G401.6 (cell line): ENCODE data around the gene HELQ.
A peak's percentile ranks its signal among the peaks of the same experiment; 100 is the strongest.
"Not testable (repeated sequence)": the region's sequence is repeated elsewhere in the genome, so short reads cannot be mapped to it uniquely, and the experiment has no call there.

Experiments
- FAIRE-seq: peaks from 2 replicates; lab custom pipeline; 2012; peaks lifted over from hg19 to GRCh38; lab: Jason Lieb, UNC

HELQ gene, protein sequence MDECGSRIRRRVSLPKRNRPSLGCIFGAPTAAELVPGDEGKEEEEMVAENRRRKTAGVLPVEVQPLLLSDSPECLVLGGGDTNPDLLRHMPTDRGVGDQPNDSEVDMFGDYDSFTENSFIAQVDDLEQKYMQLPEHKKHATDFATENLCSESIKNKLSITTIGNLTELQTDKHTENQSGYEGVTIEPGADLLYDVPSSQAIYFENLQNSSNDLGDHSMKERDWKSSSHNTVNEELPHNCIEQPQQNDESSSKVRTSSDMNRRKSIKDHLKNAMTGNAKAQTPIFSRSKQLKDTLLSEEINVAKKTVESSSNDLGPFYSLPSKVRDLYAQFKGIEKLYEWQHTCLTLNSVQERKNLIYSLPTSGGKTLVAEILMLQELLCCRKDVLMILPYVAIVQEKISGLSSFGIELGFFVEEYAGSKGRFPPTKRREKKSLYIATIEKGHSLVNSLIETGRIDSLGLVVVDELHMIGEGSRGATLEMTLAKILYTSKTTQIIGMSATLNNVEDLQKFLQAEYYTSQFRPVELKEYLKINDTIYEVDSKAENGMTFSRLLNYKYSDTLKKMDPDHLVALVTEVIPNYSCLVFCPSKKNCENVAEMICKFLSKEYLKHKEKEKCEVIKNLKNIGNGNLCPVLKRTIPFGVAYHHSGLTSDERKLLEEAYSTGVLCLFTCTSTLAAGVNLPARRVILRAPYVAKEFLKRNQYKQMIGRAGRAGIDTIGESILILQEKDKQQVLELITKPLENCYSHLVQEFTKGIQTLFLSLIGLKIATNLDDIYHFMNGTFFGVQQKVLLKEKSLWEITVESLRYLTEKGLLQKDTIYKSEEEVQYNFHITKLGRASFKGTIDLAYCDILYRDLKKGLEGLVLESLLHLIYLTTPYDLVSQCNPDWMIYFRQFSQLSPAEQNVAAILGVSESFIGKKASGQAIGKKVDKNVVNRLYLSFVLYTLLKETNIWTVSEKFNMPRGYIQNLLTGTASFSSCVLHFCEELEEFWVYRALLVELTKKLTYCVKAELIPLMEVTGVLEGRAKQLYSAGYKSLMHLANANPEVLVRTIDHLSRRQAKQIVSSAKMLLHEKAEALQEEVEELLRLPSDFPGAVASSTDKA

GRCh38 chr4:83455281-83456183 lies at the start of gene HELQ, which contains the start of gene MRPS18C:
Gene HELQ (minus strand): TSS chr4:83455823. CDS start chr4:83455693, 130 bp downstream.
Gene MRPS18C (plus strand): TSS chr4:83456058. CDS start chr4:83456078, 20 bp downstream.
- peak; percentile 88 for FAIRE-seq

- FAIRE-seq: no peak
Measured at GRCh38 chr4:83504996-83505395, 49.4 kb upstream of the HELQ start.

GRCh38 chr4:83504503-83504902 lies 48.9 kb upstream of the HELQ start:
- FAIRE-seq: no peak

DNA sequence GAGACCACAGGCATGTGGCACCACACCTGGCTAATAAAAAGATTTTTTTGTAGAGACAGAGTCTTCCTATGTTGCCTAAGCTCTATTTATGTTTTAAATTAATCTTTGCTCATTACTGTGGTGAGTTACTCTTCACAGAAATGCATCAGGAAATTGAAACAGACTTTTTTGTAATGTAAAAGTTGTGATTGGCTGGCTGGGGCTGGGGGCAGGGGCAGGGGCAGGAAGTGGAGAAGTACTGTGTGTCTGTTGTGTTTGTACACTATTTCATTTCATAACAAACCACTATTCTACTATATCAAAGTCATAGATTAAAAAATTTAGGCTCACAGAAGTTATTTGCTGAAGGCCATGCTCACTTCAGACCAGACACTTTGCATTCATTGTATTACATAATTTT lies 48.4 kb upstream of the HELQ start:
- no peak for FAIRE-seq

DNA sequence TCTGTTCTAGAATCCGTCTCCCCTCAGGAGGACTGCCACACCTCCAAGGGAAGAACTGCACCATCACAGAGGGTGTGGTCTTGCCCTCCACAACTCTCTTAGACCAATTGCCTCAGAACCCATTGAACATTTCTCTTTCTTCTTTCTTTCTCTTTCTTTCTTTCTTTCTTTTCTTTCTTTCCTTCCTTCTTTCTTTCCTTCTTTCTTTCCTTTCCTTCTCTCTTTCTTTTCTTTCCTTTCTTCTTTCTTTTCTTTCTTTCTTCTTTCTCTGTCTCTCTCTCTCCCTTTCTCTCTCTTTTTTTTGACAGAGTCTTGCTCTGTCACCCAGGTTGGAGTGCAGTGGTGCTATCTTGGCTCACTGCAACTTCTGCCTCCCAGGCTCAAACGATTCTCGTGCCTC lies 46.0 kb upstream of the HELQ start:
- not testable (repeated sequence) for FAIRE-seq

- FAIRE-seq: no peak
Measured at GRCh38 chr4:83498187-83498586, 42.6 kb upstream of the HELQ start.

DNA sequence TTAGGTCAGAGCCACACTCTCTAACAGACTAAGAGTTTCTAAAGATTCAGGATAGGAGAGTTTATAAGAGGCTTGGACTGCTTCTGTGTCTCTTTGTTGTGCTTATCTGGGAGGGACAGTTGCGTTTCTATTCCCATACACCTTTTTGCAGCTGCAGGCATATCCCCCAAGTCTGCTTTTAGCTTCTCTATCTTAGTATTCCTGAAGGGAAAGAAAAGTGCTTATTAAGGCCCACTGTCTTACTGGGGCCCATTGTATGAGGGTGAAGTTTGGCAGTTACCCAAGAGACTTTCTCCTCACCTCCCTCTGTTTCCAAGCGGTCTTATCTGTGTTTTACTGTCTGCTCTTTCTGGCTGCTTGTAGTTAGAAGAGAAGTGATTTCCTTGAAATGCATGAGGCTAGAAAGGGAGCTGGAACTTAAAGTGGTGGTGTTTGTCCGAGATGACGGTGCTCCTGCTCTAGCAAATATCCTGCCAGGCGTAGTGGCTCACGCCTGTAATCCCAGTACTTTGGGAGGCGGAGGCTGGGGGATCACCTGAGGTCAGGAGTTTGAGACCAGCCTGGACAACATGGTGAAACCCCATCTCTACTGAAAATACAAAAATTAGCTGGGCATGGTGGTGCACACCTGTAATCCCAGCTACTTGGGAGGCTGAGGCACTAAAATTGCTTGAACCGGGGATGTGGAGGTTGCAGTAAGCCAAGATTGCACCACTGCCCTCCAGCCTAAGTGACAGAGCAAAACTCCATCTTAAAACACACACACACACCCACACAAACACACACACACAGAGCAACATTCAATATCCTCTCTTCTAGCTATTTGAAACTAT lies 40.7 kb upstream of the HELQ start:
- FAIRE-seq: not testable (repeated sequence)

DNA sequence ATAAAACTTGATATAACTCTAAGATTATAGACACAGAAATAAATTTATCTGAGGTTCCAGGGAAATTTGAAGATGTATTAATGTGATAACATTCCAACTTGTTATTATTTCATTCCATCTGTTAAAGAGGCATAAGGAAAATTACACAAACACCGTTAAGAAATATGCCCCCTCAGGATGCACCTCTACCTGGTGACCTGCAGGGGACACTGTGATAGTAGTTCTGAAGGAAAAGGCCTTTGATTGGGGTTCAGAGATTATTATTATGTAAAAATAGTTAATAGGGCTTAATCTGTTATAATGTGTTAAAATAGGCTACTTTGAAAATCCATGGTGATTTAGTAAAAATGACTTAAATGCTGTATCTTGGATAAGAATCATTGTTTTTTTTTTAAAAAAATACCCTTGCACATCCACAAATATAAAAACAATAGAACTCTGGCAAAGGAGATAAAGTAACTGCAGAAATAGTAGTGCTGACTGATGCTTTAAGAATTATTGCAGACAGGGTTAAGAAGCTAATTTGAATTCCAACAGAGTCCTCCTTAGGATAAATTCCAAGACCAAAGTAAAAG lies 35.3 kb upstream of the HELQ start:
- FAIRE-seq: peak; percentile 96

DNA sequence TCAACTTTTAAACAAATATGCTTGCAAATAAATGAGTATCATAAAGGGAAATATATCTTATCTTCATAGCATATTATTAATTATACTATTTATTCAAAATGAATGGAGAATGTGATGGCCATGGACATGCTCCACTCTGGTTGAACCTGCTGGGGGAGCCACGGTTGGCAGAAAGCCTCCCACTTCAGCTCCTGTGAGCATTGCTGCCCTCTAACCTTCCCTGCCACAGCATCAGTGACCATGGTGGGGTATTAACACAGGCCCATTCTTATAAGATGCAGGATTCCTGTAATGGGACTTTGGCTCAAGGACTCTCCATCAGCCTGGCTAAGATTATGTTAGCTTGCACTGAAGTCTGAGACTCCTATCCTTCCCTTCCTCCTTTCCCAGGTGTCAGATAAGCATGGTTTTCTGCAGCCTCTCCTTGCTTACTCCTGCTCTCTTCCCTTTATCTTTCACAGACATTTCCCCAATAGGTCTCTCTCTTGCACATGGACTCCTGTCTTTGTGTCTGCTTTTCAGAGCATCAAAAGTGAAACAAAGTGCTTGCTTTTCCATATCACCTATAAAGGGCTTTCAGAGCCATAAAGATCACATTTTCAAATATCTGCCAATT lies 34.2 kb upstream of the HELQ start:
- no peak for FAIRE-seq

GRCh38 chr4:83486457-83487129 lies 31.0 kb upstream of the HELQ start:
- no peak for FAIRE-seq

DNA sequence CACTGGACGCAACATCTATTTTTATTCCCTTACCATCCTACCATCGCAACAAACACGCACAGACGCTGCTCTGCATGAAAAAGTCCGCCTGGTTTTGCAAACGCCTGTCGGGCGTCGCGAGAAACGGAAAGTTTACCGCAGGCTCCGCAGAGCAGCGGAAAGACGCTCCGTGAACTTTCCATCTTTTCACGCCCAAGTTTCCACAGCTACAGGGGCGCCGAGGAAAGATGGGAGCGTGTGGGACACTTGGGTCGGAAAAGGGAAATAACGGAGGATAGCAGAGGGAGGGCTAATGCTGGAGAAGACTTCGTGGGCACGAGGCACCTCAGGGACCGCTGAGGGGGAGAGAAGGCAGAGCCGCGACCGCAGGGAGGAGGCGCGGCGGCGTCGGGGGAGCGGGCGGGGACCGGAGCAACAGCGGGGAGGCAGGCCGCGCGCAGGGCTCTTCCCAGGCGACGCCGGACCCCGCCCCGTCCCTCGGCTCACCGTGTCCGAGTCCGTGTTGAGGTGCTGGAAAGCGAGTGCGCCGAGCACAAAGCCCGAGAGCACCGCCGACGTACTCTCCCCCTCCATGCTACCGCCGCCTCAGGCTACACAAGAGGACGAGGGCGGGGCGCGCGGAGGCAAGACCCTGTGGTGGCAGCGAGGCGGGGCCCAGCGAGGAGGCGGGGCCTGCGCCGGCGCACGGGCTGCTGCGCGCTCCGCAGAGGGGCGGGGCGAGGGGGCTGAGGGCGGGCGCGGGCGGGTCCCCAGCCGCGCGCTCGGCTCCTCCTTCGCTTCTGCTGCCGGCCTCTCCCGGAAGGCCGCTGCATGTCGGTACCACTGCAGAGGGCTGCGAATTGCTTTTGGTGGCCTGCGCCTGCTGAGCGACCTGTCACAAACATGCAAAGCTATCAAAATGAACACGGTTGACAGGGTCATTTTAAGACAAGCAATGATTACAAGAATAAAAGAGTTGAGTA lies 29.2 kb upstream of the HELQ start, which contains the start of gene ABRAXAS1:
Gene ABRAXAS1, minus strand, starts transcription at position 601 of the 962 bp plus-strand sequence. Its CDS starts 28 bp downstream, at position 573.
- FAIRE-seq: no peak

- no peak for FAIRE-seq
Measured at GRCh38 chr4:83473966-83474365, 18.3 kb upstream of the HELQ start.

DNA sequence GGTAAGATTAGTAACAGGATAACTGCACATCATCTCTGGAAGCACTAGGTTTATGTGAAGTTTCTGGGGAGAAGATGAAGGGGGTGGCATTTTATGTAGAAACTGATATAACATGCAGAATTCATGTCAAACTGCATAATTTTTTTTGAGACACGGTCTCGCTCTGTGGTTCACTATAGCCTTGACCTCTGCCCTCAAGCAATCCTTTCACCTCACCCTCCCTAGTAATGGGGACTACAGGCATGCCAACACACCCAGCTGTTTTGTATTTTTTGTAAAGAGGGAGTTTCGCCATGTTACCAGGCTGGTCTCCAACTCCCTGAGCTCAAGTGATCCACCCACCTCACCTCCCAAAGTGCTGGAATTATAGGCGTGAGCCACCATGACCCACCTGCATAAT lies 17.8 kb upstream of the HELQ start:
- FAIRE-seq: no peak

GRCh38 chr4:83456184-83456501 lies 520 bp upstream of the HELQ start:
- no peak for FAIRE-seq

- no peak for FAIRE-seq
Measured at GRCh38 chr4:83454686-83455085, 937 bp downstream of the HELQ start.

- no peak for FAIRE-seq
Measured at GRCh38 chr4:83449009-83449408, 6.6 kb downstream of the HELQ start.

- no peak for FAIRE-seq
Measured at GRCh38 chr4:83440899-83441298, 14.7 kb downstream of the HELQ start.

DNA sequence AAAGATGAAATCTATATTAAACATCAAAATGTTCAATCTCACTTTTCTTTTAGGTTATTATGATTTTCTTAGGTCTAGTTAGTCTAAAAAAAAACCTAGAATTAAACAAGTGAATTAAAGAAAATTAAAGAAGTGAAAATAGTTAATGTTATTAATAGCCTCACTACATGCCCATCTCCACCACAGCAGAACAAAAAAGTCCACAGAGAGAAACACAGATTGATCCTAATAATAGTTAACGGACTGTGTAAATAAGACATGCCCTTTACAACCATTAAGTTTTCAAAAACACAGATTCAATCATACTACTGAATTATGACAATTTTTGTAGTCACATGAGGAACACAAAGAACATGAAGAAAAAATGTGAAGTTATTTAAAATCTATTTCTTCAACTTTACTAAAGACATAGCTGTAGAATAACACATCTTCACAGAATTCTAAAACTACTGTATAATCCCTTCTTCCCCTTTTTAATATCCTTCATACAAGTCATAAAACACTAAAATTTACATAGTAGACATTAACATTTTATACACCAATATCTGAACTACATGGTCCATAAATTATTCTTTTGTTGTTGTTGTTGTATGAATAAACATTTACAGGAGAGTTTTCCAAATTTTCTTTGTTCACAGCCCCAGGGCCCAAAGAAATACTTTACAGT lies 15.3 kb downstream of the HELQ start:
- FAIRE-seq: peak; percentile 34
